ENCODE measurements around the gene CDS2.

- no peak for TF ChIP-seq CTCF (IDR thresholded peaks at IDR 0.05)
- no peak for TF ChIP-seq POLR2A (IDR thresholded peaks at IDR 0.05)
Measured at GRCh38 chr20:5172903-5173463, 46.2 kb downstream of the CDS2 start.
